LHCN-M2 (cell line): Measurements from ENCODE around the gene NADK2. TPM values are rescaled to one million over a fixed set of nuclear protein-coding genes. Genes with fewer than 3 reads are reported as not detected.
"Not testable (repeated sequence)": the region's sequence is repeated elsewhere in the genome, so short reads cannot be mapped to it uniquely, and the experiment has no call there.

Source experiments
- DNase-seq: peaks from one replicate; pipeline ENCODE4 v3.0.0-alpha.2; 2012; ENCODE audit warnings: low read depth
- total RNA-seq: library from RNA; depleted of rRNA; stranded (reverse); fragments of >200 nt; gene quantifications from 2 replicates; pipeline ENCODE4 v1.2.3, GENCODE V29; 2014

Gene NADK2
- total RNA-seq, 1 experiment from 2014 or later, result 22.2 TPM

DNA sequence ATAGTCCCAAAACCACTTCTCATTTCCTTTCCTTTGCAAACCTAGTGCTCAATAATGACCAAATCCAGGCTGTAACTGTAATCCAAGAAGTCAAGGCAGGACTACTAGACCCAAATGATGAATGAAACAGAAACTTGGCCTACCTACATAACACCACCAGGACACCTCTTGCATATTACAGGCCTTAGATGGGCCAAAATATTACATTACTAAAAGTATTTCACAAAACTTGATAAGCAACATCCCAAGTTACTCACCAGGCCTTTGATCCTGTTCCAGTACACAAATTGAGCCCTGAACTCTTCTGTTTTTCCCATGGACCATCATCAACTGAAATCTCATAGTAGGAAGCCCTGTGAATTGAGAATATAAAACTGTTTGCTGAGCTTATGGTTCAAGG lies 34.8 kb downstream of the NADK2 start:
- no peak for DNase-seq

DNA sequence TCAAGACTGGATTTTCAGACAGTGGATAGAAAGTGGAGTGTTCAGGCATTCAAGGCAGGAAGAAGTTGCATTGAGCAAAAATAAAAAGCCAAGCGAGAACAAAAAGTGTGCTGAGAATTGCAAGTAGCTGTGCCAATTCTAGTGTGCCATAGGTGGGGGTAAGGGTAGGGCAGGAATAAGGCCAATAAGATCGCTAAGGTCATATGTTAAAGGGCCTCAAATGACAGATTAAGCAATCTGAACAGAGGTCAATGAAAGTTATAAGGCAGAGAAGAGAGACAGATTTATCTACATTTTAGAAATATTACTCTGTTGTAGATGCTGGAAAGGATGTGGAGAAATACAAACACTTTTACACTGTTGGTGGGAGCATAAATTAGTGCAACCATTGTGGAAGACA lies 36.4 kb downstream of the NADK2 start:
- DNase-seq, result no peak

DNA sequence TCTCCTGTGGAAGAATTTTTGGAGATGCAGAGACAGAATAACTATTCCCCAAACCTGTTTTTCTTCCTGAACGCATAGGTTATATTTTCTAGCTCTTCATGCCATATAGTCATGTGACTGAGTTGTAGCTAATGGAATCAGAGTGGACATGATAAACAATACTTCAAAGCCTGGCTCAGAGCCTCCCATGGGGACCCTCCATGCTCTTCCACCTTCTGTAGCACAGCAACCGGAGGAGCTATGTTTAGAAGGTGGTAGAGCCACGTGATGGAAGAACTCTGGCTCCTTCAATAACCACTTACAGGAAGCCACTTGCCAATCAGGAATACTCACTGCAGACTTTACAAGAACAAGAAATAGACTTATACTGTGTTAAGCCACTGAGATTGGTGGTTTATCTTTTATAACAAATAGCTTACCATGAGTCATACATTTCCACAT lies 39.2 kb downstream of the NADK2 start:
- DNase-seq, result peak; percentile 47

GRCh38 chr5:36200513-36200912 lies 41.2 kb downstream of the NADK2 start:
- peak; percentile 68 for DNase-seq

DNA sequence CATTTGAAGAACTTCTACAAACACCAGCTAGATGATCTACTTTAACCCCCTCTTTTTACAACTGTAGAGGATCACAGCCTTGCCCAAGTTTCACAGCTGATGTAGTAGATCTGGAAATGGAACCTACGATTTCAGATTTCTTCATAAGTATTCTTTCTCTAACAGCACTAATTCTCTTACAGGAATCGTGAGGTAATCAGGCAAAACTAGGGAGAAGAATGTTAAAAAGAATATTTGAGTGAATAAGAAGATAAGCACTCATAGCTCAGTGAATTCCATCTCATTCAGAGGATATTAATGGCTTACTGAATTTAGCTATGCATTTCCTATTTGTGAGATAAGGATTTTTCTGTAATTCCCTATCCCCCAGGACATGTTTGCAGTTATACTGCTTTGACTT lies 42.1 kb downstream of the NADK2 start:
- DNase-seq, result no peak

GRCh38 chr5:36198783-36199182 lies 42.9 kb downstream of the NADK2 start:
- not testable (repeated sequence) for DNase-seq

- DNase-seq, result no peak
These were observed 43.4 kb downstream of the NADK2 start for GRCh38 chr5:36198281-36198680.

GRCh38 chr5:36193746-36194145 lies 48.0 kb downstream of the NADK2 start:
- DNase-seq, result no peak

DNA sequence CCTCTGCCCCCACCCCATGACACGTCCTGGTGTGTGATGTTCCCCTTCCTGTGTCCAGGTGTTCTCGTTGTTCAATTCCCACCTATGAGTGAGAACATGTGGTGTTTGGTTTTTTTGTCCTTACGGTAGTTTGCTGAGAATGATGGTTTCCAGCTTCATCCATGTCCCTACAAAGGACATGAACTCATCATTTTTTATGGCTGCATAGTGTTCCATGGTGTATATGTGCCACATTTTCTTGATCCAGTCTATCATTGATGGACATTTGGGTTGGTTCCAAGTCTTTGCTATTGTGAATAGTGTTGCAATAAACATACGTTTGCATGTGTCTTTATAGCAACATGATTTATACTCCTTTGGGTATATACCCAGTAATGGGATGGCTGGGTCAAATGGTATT lies 57.3 kb downstream of the NADK2 start:
- DNase-seq, result not testable (repeated sequence)

- DNase-seq, result no peak
These were observed 60.0 kb downstream of the NADK2 start for GRCh38 chr5:36181774-36182173.

GRCh38 chr5:36180556-36181350 lies 61.0 kb downstream of the NADK2 start:
- DNase-seq, result no peak

GRCh38 chr5:36179950-36180349 lies 61.8 kb downstream of the NADK2 start:
- DNase-seq, result no peak

GRCh38 chr5:36178524-36178890 lies 63.2 kb downstream of the NADK2 start:
- DNase-seq, result no peak

GRCh38 chr5:36177715-36178523 lies 63.8 kb downstream of the NADK2 start:
- peak; percentile 39 for DNase-seq

- DNase-seq, result no peak
These were observed 64.6 kb downstream of the NADK2 start for GRCh38 chr5:36177154-36177553.

DNA sequence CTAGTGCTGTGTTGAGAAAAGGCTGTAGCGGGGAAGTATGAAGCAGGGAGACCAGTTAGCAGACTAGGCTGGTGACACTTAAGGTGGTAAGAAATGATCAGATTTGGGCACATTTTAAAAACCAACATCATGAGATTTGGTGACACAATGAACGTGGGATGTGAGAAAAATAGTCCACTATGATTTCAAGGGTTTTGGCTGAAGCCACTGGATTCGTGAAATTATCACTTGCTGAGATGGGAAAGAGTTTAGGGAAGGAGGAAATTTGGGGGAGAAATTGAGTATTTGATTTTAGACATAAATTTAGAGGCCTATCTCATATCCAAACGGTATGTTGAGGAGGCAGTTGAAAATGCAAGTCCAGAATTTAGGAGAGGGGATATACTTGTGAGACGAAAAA lies 66.7 kb downstream of the NADK2 start:
- no peak for DNase-seq

DNA sequence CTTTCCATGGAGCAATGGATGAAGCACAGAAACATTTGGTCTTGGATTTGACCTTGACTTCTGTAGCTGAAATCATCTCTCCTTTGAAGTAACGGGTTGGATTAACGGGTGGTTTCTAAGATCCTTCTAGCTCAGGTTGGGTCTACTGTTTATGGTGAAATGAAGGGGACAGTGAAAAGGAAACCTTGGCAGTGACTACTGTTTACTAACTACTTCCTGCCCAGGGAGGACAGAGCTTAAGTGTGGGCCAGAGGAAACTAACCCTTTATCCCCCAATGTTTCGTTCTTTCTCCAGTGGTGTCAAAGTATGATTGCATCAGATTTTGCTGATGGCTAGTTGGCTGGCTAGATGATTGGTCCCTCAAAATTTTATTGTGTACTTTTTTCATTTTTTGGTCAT lies 67.6 kb downstream of the NADK2 start:
- DNase-seq, result no peak

DNA sequence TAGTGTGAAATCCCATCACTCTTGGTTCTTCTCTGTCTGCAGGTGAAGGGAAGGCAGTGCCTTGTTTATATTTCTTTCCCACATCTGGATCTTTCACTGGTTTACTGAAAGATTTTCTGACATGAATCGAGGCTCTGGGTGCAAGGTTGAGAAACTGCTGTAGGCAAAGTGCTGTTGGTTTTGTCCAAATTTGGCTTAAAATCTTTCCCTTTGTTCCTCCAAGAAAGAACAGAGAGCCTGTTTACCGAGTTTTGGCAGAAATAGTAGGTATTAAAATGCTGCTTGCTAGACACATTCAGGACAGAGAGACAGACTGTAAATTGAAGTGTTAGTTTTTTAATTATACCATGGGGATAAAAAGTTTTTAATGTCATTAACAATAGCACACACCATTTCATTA lies 68.3 kb downstream of the NADK2 start:
- DNase-seq, result no peak

DNA sequence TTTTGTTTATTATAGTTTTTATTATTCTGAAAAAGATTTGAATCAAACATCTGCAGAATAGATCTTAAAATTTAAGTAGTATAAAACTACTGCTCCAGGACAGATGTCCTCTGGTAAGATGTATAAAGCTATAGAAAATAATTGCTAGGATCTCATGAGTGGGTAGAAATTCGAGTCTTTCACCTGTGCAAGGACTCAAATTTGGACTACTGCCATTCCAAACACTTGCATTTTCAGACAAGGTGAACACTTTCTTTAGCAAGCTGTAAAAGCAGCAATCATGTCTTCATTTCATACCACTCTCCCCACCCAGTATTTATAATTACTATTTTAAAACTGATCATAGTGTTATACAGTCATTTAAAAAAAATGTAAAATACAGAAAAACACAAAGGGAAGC lies 69.1 kb downstream of the NADK2 start:
- DNase-seq, result no peak

GRCh38 chr5:36170832-36171424 lies 70.8 kb downstream of the NADK2 start:
- DNase-seq, result no peak

GRCh38 chr5:36168737-36169136 lies 73.0 kb downstream of the NADK2 start:
- DNase-seq, result no peak

DNA sequence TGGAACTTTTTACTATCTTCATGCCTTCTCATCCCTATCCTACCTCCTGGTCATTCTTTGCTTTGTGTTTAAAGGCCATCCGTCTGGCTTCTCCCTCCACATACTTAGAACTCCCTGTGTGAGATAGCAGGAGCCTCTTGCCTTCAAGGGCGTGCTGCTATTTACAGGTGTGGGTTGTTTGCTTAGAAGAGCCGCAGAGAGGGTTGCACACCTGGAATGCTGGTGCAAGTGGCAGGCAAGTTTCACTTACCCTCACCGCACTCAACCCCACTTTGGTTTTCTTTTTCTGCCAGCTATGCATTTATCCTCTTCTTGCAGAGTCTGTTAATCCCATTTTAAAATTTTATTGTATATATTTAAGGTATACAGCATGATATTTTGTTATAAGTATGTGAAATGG lies 77.3 kb downstream of the NADK2 start:
- DNase-seq, result no peak
